GM19328 (cell line): ENCODE measurements around the gene BCL2L12.

Experiments
- ATAC-seq: cut with Tn5 transposase; IDR thresholded peaks from one replicate; pipeline ENCODE4 v1.9.1; 2021; ENCODE audit warnings: mild to moderate bottlenecking, moderate library complexity; ENCODE audit not compliant: unreplicated experiment

The BCL2L12 gene

GRCh38 chr19:49662011-49662410 lies 3.7 kb upstream of the BCL2L12 start:
- no peak for ATAC-seq

DNA sequence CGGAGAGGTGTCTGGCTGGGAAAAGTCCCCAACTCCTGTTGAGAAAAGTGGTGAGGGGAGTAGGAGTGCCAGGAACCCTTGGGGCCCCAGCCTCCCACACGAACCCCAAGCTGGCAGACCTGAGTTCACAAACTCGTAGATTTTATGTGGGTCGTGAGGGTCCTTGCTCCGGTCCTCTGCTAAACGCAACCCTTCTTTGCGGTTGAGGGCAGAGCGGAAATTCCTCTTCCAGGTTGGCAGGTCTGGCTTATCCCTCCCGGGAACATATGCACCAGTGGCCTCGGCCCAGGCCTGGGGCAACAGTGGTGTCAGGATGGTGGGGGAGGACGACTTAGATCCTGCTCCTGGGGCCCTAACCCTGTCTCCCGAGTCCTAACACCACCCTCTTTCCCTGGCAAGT lies 2.5 kb upstream of the BCL2L12 start:
- no peak for ATAC-seq

DNA sequence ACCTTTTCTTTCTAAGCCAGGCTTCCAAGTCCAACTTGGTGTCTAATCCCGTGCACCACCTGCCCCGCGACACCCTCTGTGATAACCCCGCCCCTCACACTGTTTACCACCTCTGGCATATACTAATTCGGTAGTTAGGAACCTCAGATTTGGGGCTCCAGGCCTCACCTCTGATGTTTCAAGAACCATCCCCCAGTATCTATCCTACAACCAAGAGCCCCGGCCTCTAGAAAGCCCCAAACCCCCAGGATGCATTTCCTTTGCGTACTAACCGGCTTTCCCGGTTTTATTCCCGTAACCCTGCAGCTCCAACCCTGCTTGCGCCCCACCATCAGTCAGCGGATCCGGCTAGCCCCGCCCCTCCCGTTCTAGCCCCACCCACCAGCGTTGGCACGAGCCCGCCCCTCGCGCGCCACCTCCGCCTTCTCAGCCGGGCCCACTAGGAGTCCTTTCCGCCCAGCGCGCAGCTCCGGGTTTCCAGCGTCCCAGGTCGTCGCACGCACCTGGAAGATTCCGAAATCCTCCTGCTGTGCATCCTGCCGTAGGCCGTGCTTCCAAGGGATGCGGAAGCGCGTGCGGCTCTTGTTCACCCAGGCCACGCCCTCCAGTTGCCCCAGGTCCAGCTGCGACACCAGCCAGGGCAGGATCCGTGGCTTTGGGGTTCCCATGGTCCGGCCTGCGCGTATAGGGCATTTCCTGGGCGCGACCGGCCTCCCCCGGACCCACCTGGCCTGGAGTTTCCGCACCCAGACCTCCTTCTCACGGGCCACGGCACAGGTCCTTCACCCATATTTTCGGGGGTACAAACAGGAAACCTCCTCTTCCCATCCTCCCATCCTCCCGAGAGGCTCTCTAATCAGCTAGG lies 1.3 kb upstream of the BCL2L12 start:
- no peak for ATAC-seq

- no peak for ATAC-seq
These were observed 740 bp upstream of the BCL2L12 start for GRCh38 chr19:49665036-49665350.

GRCh38 chr19:49666120-49666444 lies 349 bp downstream of the BCL2L12 start:
- ATAC-seq: no peak

- ATAC-seq: no peak
These were observed 1.7 kb downstream of the BCL2L12 start for GRCh38 chr19:49667473-49667872.

DNA sequence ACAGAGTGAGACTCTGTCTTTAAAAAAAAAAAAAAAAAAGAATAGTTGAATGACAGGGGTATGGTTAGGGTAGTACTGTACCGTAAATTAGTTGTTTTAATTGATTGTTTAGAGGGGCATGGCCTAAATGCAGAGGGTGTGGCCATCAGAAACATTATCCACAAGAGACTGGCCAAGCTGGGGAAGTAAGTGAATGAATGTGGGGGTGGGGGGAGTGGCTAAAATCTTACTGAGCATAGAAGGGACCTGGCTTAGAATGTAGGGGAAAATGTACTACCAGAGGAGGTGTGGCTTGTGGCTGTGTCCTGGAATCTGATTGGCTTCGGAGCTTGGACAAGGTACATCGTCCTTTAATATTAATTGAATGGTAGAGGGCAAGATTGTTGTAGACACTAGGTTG lies 3.8 kb downstream of the BCL2L12 start:
- ATAC-seq: no peak

DNA sequence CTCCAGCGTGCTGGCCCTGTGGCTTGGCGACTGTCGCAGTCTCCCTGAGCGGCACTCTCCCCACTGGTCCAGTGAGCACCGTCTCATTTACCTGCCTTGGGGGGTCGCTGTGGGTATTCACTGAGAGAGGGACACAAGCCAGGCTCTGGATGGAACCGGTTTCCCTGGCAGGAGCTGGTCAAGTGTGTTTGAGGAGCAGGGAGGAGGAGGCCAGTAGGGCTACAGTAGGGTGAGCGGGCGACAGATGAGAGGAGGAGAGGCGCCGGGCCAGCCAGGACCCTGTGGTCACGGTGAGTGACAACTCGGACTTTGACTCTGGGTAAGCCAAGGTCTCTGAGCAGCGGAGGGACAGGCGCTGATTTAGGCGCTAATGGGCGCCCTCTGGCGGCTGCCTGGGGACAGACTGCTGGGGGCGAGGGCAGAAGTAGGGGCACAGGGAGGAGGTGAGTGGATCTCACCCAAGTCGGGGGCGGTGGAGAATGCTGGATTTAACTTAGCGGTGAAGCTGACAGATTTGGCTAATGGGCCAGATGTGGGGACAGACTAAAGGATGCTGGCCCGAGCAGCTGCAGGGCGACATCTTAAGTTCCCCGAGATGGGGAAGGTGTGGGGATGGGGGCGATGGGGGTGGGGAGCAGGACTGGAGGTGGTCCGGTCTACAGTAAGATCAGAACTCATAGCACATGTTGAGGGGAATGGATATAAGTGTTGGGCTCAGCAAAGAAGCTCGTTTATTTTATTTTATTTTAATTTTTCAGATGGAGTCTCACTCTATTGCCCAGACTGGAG lies 6.6 kb downstream of the BCL2L12 start:
- ATAC-seq: no peak

GRCh38 chr19:49676136-49676783 lies 10.5 kb downstream of the BCL2L12 start:
- ATAC-seq: no peak

DNA sequence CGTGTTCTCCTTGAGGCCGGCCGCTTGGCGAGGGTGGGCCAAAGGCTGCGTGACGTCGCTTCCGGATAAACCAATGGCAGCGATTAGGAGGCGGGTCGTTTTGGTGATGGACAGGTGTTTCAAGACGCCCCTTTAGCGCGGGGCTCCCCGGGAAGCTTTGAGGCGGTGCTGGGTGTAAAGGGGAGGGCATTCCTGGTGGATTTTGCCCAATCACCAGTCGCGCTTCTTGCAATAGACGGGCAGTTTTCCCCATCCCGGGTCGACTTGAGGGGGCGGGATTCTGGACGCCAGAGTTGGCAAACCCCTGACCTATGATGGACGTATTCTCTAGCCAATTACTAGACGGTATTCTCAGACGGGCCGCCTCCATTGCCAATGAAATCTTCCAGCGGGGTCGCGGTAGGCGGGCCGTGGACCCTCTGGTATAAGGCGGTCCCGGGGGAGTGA lies 11.1 kb downstream of the BCL2L12 start:
- ATAC-seq: peak; percentile 70

GRCh38 chr19:49677231-49677900 lies 11.6 kb downstream of the BCL2L12 start, which contains the start of gene PRMT1:
TSS of gene PRMT1 (plus strand) at chr19:49677271. CDS start at chr19:49677281, 10 bp downstream.
- no peak for ATAC-seq

DNA sequence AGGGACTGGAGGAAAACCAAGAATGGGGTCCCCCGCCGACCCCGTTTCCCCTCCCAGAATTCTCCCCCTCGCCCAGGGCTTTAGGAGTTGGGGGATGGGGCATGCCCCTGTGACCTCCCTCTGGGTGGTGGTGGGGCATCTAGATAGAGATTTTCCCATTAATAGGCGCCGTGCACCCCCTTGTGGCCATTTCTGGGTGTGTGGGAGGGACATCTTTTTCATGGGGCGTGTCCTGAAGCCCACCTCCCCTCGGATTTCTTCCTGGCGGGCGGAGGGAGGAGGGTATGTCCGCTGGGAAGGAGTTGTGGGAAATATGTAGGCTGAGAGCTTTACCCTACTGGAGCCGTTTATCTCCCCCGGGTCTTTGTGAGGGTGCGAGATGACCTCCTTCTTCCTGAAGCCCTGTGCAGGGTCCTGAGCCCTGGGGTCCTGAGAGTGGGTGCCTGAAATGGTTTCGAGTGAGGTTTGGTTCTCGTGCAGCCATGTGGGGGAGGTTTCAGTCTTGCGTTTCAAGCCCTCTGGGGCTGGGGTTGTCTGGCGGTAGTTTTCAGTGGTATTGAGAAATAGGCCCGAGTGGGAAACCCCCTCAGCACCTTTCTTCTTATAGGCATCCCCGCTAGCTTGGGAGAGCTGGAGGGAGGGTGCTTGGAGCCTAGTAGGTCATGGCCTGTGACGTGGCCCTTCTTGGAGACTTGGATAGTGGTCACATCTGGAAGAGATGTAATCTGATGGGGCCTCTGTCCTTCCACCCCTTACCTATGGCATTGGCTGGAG lies 12.4 kb downstream of the BCL2L12 start:
- no peak for ATAC-seq

GRCh38 chr19:49678985-49679770 lies 13.4 kb downstream of the BCL2L12 start:
- ATAC-seq: no peak

GRCh38 chr19:49679771-49680413 lies 14.2 kb downstream of the BCL2L12 start:
- no peak for ATAC-seq

DNA sequence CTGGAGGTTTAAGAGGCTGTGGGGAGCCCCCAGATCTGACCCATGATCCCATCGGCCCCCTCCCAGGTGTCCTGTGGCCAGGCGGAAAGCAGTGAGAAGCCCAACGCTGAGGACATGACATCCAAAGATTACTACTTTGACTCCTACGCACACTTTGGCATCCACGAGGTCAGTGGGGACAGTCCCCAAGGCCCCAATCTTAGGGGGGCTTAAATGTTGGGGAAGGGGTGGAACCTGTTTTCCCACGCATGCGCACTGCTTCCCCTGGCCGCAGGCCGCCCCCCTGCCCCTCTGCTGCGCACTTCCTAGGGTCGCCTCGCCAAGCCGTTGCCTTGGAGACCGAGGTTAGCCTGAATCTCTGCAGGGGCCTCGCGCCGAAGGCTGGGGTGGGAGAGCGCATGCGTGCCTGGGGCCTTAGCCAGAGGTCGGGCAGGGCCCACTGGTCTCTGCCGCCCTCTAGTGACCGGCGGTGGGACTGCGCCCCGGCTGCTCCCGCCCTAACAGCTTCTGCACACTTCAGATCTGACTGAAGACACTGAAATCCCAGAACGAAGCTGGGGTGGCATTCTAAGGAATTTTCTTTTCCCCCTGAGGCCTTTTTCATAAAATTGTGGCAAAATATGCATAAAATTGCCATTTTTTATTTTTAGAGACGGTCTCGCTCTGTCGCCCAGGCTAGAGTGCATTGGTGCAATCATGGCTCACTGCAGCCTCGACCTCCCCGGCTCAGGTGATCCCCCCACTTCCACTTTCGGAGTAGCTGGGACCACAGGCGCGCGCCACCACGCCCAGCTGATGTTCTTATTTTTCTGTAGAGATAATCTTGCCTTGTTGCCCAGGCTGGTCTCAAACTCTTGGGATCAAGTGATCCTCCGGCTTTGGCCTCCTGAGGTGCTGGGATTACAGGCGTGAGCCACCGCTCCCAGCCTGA lies 15.0 kb downstream of the BCL2L12 start:
- ATAC-seq: no peak

DNA sequence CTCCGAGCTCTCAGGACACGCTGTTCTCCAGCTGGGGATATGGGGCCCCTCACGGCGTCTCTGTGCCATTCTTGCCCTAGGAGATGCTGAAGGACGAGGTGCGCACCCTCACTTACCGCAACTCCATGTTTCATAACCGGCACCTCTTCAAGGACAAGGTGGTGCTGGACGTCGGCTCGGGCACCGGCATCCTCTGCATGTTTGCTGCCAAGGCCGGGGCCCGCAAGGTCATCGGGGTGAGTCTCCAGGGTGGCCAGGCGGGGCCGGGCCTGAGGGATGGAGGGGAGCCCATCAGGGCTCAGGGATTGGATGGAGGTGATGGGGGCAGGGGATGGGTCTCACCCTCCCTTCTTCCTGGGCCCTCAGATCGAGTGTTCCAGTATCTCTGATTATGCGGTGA lies 16.1 kb downstream of the BCL2L12 start:
- no peak for ATAC-seq

DNA sequence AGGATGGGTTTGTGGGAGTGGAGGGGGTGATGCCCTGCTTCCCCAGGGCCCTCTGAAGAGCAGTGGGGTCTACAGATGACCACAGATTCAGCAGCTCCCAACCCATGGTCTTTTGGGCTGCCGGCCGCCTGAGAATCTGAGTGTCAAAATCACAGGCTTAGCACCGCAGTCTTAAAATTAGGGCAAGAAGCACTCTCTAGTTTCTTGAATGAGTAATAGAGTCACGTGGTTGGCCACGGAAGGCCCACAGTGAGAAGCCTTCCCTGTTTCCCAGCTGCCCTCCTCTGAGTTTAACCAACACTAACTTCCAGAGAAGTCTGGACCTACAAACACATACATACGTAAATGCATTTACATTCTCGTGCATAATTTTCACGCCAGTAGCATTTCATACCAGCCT lies 16.5 kb downstream of the BCL2L12 start:
- ATAC-seq: no peak

- no peak for ATAC-seq
These were observed 18.1 kb downstream of the BCL2L12 start for GRCh38 chr19:49683814-49684250.
